Measurements from ENCODE around the gene PDK2.
A peak's percentile ranks its signal among the peaks of the same experiment; 100 is the strongest.

The PDK2 gene

DNA sequence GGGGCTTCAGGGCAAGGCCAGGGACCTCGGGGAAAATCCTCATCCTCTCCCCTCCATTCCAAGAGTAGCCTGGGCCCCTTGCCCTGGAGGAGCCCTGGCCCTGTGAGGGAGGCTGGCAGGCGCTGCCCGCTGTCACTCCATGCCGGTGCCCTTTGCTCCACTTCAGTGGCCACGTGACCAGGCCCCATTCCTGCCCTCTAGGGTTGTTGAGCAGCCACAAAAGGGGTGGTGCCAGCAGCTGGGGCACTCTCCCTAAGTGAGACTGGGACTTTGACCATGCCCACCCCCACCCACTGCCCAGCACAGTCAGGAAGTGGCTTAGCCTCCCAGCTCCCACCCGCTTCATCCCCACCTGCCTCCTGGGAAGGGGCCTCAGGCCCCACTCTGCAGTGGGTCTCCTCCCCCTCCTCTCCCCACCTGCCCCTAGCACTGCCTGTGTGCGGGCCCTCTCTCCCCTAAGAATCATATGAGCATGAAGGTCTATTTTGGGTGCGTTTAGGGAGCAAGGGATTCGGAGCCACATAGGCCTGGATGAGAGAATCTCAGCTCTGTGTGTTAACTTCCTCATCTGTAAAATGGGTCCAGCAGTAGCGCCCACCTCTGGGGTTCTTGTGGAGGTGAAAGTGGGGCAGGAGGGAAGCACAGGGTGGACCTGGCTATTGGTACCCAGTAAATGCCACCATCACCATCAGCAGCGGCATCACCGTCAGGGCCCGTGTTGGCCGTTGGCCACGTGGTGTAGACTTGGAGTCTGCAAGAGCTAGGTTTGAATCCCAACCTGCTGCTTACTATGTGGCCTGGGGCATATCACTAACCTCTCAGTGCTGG lies 7.2 kb downstream of the PDK2 start:
- no peak for DNase-seq

DNA sequence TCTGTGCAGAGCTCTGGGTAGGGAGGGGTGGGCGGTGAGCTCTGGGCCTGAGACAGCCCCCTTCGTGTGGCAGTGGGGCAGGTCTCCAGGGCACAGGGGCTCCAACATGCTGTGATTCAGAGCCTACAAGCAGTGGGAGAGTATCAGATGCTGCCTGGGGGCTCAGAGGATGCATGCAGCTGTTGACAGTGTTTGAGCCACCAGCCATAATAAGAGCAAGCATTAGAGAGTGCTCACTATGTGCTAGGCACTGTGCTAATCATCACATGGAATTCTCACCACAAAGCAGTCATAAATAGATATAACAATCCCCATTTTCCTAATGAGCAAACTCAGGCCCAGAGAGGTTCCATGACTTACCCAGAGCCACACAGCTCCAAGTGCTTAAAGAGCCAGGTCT lies 8.1 kb downstream of the PDK2 start:
- DNase-seq, result no peak

DNA sequence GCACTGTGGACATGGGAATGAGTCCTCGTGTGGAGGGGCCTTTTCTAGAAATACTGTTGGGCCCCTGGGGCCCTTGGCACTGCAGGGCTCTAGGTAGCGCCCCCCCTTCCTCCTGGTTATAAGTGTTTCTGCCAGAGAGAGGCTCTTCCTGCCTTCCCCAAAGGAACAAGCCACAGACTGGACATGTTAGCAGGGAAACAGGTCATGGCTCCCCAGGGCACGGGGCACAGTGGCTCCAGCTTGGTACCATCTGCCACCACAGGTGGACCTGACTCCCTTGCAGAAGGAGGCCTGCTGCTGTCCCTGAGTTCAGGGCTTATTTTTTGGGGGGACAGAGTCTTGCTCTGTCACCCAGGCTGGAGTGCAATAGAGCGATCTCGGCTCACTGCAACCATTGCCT lies 8.8 kb downstream of the PDK2 start:
- DNase-seq, result no peak

DNA sequence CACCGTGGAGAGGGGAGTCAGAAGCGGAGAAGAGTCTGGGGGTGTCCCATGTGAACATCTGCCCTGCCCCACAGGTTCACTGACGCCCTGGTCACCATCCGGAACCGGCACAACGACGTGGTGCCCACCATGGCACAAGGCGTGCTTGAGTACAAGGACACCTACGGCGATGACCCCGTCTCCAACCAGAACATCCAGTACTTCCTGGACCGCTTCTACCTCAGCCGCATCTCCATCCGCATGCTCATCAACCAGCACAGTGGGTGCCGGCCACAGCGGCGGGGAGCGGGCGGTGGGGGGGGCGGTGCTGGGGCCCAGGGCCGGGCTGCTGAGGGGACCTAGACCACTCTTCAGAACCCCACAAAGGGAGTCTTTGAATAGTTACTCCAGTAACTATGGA lies 10.7 kb downstream of the PDK2 start:
- no peak for DNase-seq

DNA sequence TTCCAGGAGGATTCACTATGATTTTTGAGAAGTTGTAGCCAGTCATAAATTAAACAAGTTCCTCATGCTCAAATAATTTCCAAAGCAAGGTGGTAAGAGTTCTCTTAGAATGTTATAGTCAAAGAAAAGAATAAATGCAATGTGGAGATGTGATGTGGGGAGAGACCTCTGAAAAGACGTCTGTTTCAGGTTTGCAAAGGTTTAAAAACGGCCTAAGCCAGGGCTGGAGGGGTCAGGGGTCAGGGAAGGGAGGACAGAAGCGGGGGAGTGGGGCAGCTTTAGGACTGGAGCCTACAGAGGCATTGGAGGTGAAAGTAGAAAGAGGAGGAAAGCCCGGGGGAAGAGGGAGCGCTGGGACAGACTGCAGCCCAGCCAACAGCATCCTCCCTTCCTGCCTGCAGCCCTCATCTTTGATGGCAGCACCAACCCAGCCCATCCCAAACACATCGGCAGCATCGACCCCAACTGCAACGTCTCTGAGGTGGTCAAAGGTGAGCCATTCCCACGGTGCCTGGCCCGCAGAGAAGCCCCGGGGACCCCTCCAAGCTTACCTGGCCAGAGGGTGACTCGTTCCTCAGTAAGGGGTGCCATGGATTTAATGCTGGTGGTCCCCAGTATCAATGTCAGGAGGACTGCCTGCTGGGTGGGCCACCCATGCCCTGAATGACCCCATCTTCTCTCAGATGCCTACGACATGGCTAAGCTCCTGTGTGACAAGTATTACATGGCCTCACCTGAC lies 11.4 kb downstream of the PDK2 start:
- DNase-seq, result no peak

DNA sequence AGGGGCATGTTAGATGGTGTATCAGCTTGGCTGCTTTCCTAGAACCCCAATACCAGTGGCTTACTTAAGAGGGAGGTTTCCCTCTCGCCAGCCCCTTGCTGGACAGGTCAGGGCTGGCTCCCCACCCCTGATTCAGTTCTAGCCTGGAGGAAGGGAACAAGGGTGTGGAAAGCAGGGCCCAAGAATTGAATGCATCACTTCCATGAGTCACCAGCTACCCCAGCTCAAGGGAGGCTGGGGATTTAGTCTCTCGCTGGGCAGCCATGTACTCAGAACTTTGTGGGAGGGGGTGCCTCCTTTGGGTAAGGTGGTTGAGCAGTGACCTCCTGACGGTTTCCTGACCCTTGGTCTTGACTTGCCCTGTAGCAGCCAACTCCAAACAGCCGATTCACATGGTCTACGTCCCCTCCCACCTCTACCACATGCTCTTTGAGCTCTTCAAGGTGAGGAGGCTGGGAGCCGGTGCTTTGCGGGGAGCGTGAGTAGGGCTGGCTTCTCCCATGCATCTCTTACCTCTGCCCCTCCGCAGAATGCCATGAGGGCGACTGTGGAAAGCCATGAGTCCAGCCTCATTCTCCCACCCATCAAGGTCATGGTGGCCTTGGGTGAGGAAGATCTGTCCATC lies 12.8 kb downstream of the PDK2 start:
- DNase-seq, result no peak

DNA sequence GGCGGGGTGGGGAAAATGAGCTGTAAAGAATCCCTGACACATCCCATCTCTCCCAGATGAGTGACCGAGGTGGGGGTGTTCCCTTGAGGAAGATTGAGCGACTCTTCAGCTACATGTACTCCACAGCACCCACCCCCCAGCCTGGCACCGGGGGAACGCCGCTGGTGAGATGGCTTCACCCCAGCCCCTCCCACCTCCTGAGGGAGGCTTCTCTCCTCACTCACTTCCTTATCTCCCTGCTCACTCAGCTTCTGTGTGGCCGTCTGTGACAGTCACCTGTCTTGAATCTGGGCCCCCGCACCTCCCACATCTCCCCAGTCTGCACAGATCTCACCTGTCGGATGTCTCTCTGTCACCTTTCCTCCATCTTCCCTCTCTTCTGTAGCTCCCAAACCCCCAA lies 13.4 kb downstream of the PDK2 start:
- DNase-seq, result no peak

DNA sequence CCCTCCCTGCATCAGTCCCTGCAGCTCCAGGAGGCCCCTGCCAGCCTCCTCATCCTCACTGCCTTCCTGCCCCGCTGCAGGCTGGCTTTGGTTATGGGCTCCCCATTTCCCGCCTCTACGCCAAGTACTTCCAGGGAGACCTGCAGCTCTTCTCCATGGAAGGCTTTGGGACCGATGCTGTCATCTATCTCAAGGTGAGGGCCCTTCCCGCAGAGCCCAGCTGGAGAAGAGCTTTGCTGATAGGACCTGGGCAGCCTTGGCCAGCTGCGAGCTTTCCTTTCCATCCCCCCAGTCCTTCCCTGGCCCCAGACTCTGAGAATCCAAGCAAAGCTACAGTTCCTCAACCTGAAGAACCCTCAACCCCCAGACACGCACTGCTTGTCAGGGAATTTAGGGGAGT lies 14.1 kb downstream of the PDK2 start:
- no peak for DNase-seq

DNA sequence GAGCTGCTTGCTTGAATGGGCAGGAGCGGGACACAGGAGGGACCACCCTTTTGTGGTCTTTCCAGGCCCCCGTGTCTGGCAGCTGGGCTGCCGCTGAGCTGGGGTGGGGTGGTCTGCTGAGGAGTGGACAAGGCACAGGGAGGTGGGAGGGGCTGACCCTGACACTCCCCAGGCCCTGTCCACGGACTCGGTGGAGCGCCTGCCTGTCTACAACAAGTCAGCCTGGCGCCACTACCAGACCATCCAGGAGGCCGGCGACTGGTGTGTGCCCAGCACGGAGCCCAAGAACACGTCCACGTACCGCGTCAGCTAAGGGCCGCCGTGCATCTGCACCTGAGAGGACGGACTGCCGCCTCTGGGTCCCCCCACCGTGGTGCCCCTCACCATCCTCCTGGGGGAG lies 14.6 kb downstream of the PDK2 start:
- DNase-seq, result no peak

DNA sequence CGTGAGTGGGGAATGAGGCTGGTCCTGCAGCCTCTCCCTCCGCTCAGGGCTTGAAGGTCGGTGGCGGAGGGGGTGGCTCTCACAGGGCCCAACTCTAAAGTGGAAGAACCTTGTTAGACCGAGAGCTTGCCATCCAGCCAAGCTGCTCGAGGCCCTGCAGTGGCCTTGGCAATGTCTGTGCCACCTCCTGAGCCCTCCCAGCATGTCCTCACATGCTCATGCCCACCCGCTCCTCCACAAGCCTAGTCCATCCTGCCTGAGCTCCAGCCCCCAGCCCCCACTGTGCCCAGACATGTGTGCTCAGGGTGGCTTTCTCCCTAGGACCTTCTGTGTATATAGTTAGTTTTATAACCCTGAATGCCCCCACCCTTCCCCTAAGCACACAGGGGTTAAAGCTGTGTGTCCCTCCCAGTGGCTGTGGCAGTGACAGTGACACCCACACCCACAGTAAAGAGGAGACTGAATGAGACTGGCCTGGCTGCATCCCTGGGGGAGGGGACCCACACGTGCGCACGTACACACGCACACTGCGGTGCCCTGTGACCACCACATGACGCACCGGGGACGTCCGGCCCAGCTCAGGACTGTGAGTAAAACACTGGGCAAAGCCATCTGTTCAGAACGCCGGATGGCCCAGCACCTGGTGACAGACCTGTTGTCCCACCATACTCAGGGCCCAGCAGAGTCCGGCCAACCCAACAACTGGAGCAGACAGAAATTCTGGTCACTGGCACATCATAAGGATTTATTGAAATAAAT lies 15.6 kb downstream of the PDK2 start:
- DNase-seq, result no peak

DNA sequence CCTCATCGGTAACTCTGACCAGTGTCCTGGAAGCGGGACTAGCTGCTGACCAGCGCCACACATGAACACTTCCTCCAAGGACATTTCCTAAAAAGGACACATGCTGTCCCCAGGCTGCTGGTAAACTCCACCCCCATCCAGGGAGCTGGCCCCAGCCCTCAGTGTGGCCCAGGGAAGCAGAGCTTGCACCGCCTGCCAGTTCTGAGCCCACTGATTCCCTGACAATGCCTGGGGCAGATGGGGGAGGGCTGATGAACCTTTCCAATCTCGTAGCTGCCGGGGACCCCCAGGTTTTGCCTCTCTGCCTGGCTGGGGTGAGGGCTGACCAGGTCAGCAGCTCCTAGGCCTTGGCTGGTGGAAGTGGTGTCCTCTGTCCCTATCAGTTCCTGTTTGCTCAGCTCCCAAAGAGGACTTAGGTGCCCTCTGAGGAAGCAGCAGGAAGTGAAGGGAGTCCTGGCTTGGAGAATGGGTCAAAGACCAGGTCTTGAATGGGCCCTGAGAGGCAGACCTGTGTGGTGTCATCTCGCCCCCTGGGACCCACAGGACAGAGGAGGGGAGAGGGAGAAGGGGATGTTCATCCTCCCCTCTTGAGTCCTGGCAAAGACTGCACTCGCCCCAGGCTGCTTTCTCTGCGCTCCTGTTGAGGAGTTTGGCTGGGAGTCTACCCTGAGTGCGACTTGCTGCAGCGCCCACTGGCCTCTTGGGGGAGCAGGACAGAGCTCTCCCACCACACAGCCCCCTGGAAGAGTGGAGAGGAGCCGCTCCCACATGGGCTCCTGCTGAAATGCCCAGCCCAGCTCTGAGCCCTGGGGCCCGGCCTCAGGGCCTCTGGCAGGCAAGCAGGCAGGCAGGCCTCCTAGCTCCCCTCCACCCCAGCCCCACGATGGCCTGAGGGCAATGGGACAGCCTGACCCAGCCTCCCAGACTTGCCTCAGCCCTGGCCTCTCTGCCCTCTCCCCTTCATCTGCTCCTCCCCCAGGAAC lies 16.8 kb downstream of the PDK2 start:
- DNase-seq, result no peak

DNA sequence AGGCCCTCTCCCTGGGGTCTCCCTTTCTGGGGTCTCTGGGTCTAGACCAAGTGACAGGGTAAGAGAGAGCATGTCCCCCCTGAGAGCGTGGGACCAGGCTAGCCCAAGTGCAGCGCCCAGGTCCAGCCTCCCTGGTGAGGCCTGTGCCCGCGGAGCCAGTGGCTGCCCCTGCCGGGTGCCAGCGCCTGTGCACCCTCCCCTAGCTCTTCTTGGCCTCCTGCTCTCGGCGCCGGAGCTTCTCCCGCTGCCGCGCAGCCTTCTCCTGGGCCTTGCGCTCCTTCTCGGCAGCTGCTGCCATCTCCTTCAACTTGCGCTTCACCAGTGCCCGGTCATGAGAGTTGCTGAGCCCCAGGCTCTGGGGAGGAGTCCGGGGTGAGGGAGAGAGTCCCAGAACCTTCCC lies 17.5 kb downstream of the PDK2 start:
- no peak for DNase-seq

DNA sequence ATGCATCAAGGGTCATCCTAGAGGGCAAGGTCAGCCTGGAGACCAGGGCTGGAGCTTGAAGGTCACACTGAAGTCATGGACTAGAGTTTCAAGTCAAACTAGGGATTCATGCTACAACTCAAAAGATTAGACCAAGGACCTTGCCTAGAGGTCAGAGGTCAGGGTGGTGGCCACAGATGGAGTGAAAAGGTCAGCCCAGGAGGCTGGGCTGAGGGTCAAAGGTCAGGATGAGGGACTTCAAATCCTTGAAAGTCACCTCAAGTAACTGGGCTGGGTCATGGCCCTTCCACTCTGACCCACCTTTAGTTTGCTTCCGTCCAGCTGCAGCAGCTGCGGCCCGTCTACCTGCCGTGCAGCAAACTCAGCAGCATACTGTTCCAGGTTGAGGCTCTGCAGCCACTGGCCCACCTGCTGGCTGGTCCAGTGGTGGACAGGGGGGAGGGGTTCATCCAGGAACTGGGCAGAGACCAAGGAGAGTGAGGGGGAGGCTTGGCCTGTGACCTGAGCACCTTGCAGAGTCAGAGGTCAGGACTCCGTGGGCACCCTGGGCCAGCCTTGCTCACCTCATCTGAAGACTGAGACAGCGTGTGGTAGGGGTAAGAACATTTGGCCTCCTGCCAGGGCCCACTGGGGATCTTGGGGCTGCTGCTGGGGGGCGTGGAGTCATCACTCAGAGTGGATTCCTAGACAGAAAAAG lies 18.6 kb downstream of the PDK2 start:
- no peak for DNase-seq

DNA sequence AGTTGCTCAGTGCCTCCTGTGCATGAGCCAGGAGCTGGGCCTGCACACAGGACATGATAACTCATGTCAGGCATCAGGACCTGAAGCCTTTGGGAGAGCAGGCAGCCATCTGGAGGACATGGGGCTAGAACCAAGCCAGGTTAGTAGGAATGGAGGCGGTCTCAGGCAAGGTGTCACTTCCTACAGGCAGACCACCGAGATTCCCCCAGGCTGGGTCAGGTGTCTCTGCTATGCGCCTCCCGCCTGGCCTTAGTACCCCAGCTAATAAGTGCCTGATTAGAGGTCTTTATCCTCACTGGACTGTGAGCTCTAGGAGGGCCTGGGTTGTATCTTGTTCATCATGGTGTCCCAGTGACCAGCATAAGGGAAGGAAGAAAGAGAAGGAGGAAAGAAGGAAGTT lies 19.2 kb downstream of the PDK2 start:
- no peak for DNase-seq

DNA sequence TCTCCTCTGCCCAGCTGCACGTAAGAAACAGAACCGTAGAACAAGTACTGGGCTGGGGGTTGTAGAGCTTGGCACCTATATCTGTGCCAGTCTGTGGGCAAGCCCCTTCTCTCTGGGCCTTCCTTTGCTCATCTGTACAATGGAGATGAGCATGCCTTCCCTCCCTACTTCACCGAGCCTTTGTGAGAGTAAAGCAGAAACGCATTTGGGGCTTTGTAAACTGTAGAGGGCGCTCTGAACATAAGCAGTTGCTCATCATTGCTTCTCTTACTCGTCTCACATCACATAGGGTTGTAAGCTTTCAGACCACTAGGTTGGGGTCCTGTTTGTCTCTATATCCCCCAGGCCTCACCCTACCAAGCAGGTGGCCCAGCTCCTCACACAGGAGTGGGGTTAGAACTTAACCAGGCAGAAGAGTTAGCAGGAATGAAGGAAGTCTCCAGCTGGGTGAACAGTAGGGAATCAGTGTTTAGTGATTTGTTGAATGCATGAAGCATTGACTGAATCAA lies 19.8 kb downstream of the PDK2 start:
- DNase-seq, result peak; percentile 74 to 77

DNA sequence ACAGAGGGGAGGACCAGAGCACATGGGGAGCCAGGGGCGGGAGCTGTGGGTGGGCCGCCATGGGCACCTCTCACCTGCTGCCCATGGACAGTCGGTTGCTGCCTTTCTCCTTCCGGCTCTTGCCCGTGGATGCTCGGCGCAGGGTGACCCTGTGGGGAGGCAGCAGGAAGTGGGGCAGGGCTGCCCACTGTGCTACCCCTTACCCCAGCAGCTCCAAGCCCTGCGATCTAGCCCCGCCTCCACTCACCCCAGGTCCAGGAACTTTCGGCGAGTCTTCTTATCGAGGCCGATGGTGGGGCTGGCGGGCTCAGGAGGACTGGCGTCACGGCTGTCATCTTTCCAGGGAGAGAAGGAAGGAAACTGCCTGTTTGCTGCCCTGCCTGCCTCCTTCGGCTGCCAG lies 20.6 kb downstream of the PDK2 start:
- no peak for DNase-seq

DNA sequence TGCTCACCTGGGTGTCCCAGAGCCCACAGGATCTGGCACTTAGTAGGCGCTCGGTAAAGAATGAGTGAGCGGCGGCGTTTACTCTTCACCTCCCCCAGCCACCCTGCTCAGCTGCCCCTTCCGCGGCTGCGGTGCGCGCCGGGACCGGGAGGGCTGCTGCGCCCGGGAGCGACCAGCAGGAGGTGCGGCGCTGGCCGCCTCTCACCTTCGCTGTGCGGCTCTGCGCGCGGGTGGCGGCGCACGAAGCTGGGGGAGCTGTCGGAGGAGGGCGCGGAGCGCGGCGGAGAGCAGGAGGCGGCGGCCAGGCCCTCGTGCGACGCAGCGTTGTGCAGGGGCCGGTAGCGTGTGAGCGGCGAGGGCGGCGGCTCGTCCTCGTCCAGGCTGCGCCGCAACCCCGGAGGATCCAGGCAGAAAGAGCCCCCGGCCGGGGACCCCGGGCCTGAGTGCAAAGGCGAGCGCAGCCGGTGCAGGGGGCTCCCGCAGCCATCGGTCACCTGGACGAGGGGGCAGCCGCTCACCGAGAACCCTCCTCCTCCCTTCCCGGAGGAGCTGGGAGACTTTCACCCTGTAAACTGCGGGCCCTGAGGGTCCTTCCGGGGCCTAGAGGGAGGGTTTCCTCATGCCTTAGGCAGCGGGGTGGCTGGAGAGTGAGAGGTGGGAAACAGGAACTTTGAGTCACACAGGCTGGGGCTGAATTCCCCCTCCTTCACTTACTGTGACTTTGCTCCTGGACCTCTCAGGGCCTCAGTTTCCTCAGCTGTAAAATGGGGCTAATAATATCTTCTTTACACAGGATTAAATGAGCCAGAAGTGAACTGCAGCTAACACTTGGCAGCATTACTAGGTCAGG lies 22.3 kb downstream of the PDK2 start:
- peak; percentile 81 for DNase-seq

DNA sequence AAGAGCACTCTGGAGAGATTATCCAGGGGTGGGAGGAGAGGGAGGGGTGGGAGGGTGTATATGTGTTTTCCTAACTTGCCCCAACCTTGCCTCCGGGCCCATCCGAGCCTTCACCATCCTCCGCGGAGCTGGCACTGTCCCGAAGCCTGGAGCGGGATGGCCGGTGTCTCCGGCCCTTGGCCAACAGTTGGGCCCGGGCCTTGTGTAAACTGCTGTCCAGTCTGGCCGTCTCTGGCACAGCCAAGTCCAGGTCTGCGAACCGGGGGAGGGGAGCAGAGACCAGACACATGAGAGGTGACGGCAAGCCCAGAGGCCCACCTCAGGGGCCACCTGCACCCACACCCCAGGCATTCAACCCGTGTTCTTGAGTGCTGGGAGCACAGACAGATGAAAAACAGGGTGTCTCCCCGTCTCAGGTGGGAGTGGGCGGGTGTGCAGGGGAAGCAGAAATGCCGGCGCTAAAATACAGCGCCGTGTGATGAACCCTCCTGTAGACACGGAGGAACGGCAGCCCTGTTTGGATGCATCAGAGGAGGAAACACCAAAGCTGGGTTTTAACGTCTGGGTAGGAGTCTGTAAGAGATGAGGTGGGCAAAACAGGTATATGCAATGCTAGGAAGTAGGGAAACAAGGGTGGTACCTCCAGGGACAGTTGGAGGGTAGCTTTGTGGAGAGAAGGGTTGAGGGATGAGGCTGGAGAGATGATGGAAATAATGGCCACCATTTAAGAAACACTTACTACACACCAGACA lies 23.1 kb downstream of the PDK2 start:
- DNase-seq, result no peak

DNA sequence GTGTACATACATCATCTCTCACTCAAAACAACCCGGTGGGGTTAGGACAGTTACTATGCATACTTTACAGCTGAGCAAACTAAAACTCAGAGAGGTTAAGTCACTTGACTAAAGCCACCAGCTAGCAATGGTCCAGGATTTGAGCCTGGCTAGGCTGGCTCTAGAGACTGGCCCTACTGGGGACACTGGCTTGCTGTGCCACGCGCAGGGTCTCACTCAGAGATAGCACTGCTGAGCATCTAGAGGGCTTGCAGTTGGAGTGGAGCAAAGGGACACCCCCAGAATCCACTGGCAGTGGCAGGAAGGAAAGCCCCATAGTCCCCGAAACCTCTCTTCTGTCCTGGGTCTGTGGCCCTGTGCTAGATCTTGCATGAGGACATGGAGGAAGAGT lies 23.7 kb downstream of the PDK2 start:
- DNase-seq, result no peak

All from SHP77 (cell line).